ENCODE data around the gene SLIRP. TPM values are rescaled to one million over a fixed set of nuclear protein-coding genes. Genes with fewer than 3 reads are reported as not detected.

Gene SLIRP
- total and polyA plus RNA-seq, 2 donors (not counting 1 experiment from before 2014, with no cell fraction given), result 117 to 155 TPM

- Histone ChIP-seq H3K36me3 (ENCODE audit: control insufficient read depth, insufficient read depth, low read length) (peaks cover 5% of the 10 kb centered on the region), H3K27ac (ENCODE audit: insufficient read depth, low read length) (no peak overlapping the region), H2AFZ (ENCODE audit: low read length) (no peak overlapping the region), H3K9me3 (ENCODE audit: control insufficient read depth, insufficient read depth, low read depth, low read length) (no peaks in the 10 kb centered on the region), H3K4me3 (replicated peaks in 1 of 4; ENCODE audit: control extremely low read depth in 1 of 4, insufficient read depth in 1 of 4, low read depth in 3 of 4, low read length in 4 of 4) (peak overlapping the region; percentile 74 to 98 (median 90)), H3K27me3 (ENCODE audit: control insufficient read depth, insufficient read depth, low read length) (no peaks in the 10 kb centered on the region), H3K9ac (ENCODE audit: insufficient read depth, low read length) (no peak overlapping the region), H3K79me2 (ENCODE audit: control insufficient read depth, insufficient read depth, low read length) (peaks cover 53% of the 10 kb centered on the region), H3K4me2 (ENCODE audit: extremely low read depth, insufficient read depth, low read length) (peak overlapping the region; percentile 95), H4K20me1 (ENCODE audit: control insufficient read depth, extremely low read depth, insufficient read depth, low read length) (no peaks in the 10 kb centered on the region), H3K4me1 (ENCODE audit: control insufficient read depth, extremely low read depth, insufficient read depth, low read length) (peaks cover 3% of the 10 kb centered on the region)
- TF ChIP-seq CTCF (conservative IDR thresholded peaks at IDR 0.05 in 1 of 2, IDR thresholded peaks at IDR 0.05 in 1 of 2; ENCODE audit: low read depth in 1 of 2, low read length in 2 of 2), result no peak
- no peak for TF ChIP-seq EZH2 (IDR thresholded peaks at IDR 0.05; ENCODE audit: low read length, missing control alignments)
- no peak for DNase-seq (ENCODE audit: low read depth in 2 of 2)
These were observed 1.5 kb downstream of the SLIRP start for GRCh38 chr14:77709412-77709811.

DNA sequence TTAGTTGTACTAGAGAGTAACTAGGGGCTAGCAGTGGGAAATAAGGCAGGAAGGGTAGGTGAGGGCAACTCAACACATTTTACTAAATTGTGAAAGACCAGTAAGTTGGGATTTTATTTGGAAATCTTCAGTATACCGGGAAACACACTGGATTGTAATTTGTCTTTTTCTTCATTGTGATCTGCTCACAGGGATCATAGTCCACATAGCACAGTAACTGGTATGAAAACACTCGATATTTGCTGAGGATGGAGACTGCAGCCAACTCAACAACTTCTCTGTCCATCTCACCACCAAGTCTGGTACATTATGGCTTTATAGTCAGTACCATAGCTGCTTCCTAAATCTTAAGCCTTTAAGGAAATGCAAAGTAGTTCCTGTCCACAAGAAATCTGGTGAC, 2.5 kb downstream of the SLIRP start:
- no peaks in the 10 kb centered on the region for H3K27me3 ChIP-seq (ENCODE audit: control insufficient read depth, insufficient read depth, low read length)
- DNase-seq (ENCODE audit: low read depth in 2 of 2), result no peak
- peaks cover 3% of the 10 kb centered on the region for H3K4me1 ChIP-seq (ENCODE audit: control insufficient read depth, extremely low read depth, insufficient read depth, low read length)
- H4K20me1 ChIP-seq (ENCODE audit: control insufficient read depth, extremely low read depth, insufficient read depth, low read length), result no peaks in the 10 kb centered on the region
- H3K4me3 ChIP-seq (replicated peaks in 1 of 4; ENCODE audit: control extremely low read depth in 1 of 4, insufficient read depth in 1 of 4, low read depth in 3 of 4, low read length in 4 of 4), result no peak overlapping the region
- no peaks in the 10 kb centered on the region for H3K9me3 ChIP-seq (ENCODE audit: control insufficient read depth, insufficient read depth, low read depth, low read length)
- peaks cover 58% of the 10 kb centered on the region for H3K79me2 ChIP-seq (ENCODE audit: control insufficient read depth, insufficient read depth, low read length)
- no peak overlapping the region for H3K9ac ChIP-seq (ENCODE audit: insufficient read depth, low read length)
- peaks cover 5% of the 10 kb centered on the region for H3K36me3 ChIP-seq (ENCODE audit: control insufficient read depth, insufficient read depth, low read length)
- no peak overlapping the region for H3K4me2 ChIP-seq (ENCODE audit: extremely low read depth, insufficient read depth, low read length)
- TF ChIP-seq EZH2 (IDR thresholded peaks at IDR 0.05; ENCODE audit: low read length, missing control alignments), result no peak
- no peak for TF ChIP-seq CTCF (conservative IDR thresholded peaks at IDR 0.05 in 1 of 2, IDR thresholded peaks at IDR 0.05 in 1 of 2; ENCODE audit: low read depth in 1 of 2, low read length in 2 of 2)
- H2AFZ ChIP-seq (ENCODE audit: low read length), result no peak overlapping the region
- no peak overlapping the region for H3K27ac ChIP-seq (ENCODE audit: insufficient read depth, low read length)

- Histone ChIP-seq H3K4me1 (ENCODE audit: control insufficient read depth, extremely low read depth, insufficient read depth, low read length) (no peaks in the 10 kb centered on the region), H3K4me3 (replicated peaks in 1 of 4; ENCODE audit: control extremely low read depth in 1 of 4, insufficient read depth in 1 of 4, low read depth in 3 of 4, low read length in 4 of 4) (no peak overlapping the region), H3K79me2 (ENCODE audit: control insufficient read depth, insufficient read depth, low read length) (peaks cover 18% of the 10 kb centered on the region), H2AFZ (ENCODE audit: low read length) (no peak overlapping the region), H4K20me1 (ENCODE audit: control insufficient read depth, extremely low read depth, insufficient read depth, low read length) (peaks cover 1% of the 10 kb centered on the region), H3K27ac (ENCODE audit: insufficient read depth, low read length) (no peak overlapping the region), H3K4me2 (ENCODE audit: extremely low read depth, insufficient read depth, low read length) (no peak overlapping the region), H3K36me3 (ENCODE audit: control insufficient read depth, insufficient read depth, low read length) (peaks cover 8% of the 10 kb centered on the region), H3K9me3 (ENCODE audit: control insufficient read depth, insufficient read depth, low read depth, low read length) (no peaks in the 10 kb centered on the region), H3K27me3 (ENCODE audit: control insufficient read depth, insufficient read depth, low read length) (no peaks in the 10 kb centered on the region), H3K9ac (ENCODE audit: insufficient read depth, low read length) (no peak overlapping the region)
- DNase-seq (ENCODE audit: low read depth in 2 of 2), result no peak
- TF ChIP-seq CTCF (conservative IDR thresholded peaks at IDR 0.05 in 1 of 2, IDR thresholded peaks at IDR 0.05 in 1 of 2; ENCODE audit: low read depth in 1 of 2, low read length in 2 of 2) (no peak), EZH2 (IDR thresholded peaks at IDR 0.05; ENCODE audit: low read length, missing control alignments) (no peak)
These were observed 7.0 kb downstream of the SLIRP start for GRCh38 chr14:77714926-77715325.
